Measurements from ENCODE around the gene CDC14C.

DNA sequence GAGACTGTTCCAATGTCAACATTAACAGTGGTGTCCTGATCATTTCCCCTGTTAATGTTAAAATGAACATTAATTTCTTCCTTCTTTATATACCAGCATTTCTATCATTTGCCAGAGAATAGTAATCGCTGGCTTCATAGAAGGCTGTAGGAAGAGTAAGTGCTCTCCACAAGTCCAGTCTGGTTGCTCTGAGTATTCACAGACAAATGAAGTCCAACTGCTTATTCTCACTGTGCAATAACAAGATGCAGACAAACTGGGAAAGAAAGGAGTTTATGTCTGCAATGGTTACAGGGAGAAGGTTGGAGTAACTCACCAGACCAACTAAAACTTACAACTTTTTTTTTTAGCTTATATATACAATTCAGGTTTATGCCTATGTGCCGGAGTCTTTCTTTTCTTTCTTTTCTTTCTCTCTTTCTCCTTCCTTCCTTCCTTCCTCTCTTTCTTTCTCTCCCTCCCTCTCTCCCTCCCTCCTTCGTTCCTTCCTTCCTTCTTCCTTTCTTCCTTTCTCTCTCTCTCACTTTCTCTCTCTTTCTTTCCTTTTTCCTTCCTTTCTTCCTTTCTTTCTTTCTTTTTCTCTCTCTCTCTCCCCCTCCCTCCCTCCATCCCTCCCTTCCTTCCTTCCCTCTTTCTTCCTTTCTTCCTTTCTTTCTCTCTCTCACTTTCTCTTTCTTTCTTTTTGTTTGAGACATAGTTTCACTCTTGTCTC lies 19.1 kb downstream of the CDC14C start:
- TF ChIP-seq EZH2 (IDR thresholded peaks at IDR 0.05; ENCODE audit: borderline replicate concordance, insufficient read depth, low read length, poor library complexity, severe bottlenecking) (no peak), RAD21 (conservative IDR thresholded peaks at IDR 0.05) (no peak), POLR2AphosphoS5 (IDR thresholded peaks at IDR 0.05) (no peak), REST (IDR thresholded peaks at IDR 0.05; ENCODE audit: borderline replicate concordance) (no peak), SMC3 (conservative IDR thresholded peaks at IDR 0.05; ENCODE audit: poor library complexity) (no peak)
- TF ChIP-seq, protein P1, sequence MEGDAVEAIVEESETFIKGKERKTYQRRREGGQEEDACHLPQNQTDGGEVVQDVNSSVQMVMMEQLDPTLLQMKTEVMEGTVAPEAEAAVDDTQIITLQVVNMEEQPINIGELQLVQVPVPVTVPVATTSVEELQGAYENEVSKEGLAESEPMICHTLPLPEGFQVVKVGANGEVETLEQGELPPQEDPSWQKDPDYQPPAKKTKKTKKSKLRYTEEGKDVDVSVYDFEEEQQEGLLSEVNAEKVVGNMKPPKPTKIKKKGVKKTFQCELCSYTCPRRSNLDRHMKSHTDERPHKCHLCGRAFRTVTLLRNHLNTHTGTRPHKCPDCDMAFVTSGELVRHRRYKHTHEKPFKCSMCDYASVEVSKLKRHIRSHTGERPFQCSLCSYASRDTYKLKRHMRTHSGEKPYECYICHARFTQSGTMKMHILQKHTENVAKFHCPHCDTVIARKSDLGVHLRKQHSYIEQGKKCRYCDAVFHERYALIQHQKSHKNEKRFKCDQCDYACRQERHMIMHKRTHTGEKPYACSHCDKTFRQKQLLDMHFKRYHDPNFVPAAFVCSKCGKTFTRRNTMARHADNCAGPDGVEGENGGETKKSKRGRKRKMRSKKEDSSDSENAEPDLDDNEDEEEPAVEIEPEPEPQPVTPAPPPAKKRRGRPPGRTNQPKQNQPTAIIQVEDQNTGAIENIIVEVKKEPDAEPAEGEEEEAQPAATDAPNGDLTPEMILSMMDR (IDR thresholded peaks at IDR 0.05; ENCODE audit: poor library complexity, severe bottlenecking), result no peak
